Measurements from ENCODE around the gene ATP6V0B. TPM values are rescaled to one million over a fixed set of nuclear protein-coding genes. Genes with fewer than 3 reads are reported as not detected.

The ATP6V0B gene
- total RNA-seq, 1 donor from 2014 or later: 205 TPM

DNA sequence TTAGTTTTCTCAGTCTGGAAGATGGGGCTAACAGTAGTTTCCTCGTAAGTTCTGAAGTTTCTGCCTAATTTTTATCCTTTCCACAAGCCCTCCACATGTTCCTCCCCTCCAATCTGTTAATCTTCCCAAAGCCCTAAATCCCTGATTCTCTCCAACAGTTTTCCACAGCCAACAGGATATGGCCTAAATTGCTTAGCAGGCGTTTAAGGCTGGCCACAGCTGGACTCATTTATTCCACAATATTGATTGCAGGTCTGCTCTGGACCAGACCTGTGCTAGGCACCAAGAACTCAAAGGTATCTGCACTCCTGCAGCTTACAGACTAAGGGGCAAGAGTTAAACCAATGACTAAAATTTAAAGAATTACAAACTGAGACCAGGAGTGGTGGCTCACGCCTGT lies 52.6 kb downstream of the ATP6V0B start:
- Histone ChIP-seq H3K27ac (no peak overlapping the region), H3K36me3 (peaks cover 3% of the 10 kb centered on the region), H3K4me3 (no peak overlapping the region), H3K27me3 (ENCODE audit: low read depth) (no peaks in the 10 kb centered on the region), H3K4me1 (peaks cover 20% of the 10 kb centered on the region), H3K9me3 (no peaks in the 10 kb centered on the region)
- no peak for ATAC-seq
- intact Hi-C loops (cut with DNase I): no loop called here
- DNase-seq: no peak
- TF ChIP-seq, protein P1, sequence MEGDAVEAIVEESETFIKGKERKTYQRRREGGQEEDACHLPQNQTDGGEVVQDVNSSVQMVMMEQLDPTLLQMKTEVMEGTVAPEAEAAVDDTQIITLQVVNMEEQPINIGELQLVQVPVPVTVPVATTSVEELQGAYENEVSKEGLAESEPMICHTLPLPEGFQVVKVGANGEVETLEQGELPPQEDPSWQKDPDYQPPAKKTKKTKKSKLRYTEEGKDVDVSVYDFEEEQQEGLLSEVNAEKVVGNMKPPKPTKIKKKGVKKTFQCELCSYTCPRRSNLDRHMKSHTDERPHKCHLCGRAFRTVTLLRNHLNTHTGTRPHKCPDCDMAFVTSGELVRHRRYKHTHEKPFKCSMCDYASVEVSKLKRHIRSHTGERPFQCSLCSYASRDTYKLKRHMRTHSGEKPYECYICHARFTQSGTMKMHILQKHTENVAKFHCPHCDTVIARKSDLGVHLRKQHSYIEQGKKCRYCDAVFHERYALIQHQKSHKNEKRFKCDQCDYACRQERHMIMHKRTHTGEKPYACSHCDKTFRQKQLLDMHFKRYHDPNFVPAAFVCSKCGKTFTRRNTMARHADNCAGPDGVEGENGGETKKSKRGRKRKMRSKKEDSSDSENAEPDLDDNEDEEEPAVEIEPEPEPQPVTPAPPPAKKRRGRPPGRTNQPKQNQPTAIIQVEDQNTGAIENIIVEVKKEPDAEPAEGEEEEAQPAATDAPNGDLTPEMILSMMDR (IDR thresholded peaks at IDR 0.05): no peak

Other genes with a start within 250 kb of the ATP6V0B start
- 0.27 TPM for gene ARTN, start 41.2 kb upstream of the ATP6V0B start, total RNA-seq
- 28.2 TPM for gene IPO13, start 28.0 kb upstream of the ATP6V0B start, total RNA-seq
- 15.0 TPM for gene DPH2, start 5.0 kb upstream of the ATP6V0B start, total RNA-seq
- gene B4GALT2, start 4.2 kb downstream of the ATP6V0B start, total RNA-seq: 17.3 TPM
- 10.7 TPM for gene CCDC24, start 16.6 kb downstream of the ATP6V0B start, total RNA-seq
- 24.2 TPM for gene SLC6A9, start 56.5 kb downstream of the ATP6V0B start, total RNA-seq
- gene KLF17, start 143.9 kb downstream of the ATP6V0B start, total RNA-seq: 0.47 TPM
- not detected for gene KLF18, start 166.7 kb downstream of the ATP6V0B start, total RNA-seq
- gene DMAP1, start 238.5 kb downstream of the ATP6V0B start, total RNA-seq: 32.2 TPM

Data from lower lobe of right lung (tissue), 2 donors.